Tibial nerve (tissue), 4 donors: Measurements from ENCODE around the gene CYP4A11. TPM values are rescaled to one million over a fixed set of nuclear protein-coding genes. Genes with fewer than 3 reads are reported as not detected.
"Not testable (repeated sequence)": the region's sequence is repeated elsewhere in the genome, so short reads cannot be mapped to it uniquely, and the experiment has no call there.

Experiments
- DNase-seq, 2 donors: peaks; one replicate each; pipeline ENCODE4 v3.0.0-alpha.2; 2019; ENCODE audit warnings: low spot score in 2 of 2
- H3K27ac ChIP-seq, 4 donors: fragments of 200-600 bp; sonication (generic) in 3 of 4; one replicate each; pipeline ENCODE4 v1.5.1; 2017 to 2019; ENCODE audit warnings: mild to moderate bottlenecking in 1 of 4
- H3K27me3 ChIP-seq, 2 donors: fragments of 200-600 bp; sonication (generic) in 1 of 2; one replicate each; pipeline versions ENCODE4 v1.5.1 to v1.6.0; 2017 to 2019
- H3K36me3 ChIP-seq, 3 donors: fragments of 200-600 bp; sonication (generic); one replicate each; pipeline ENCODE4 v1.5.1; 2018 to 2019
- H3K4me1 ChIP-seq, 4 donors: fragments of 200-600 bp; sonication (generic) in 3 of 4; one replicate each; pipeline ENCODE4 v1.5.1; 2017 to 2019
- H3K4me3 ChIP-seq, 4 donors: fragments of 200-600 bp; sonication (generic) in 3 of 4; one replicate each; pipeline ENCODE4 v1.5.1; 2017 to 2019; ENCODE audit warnings: mild to moderate bottlenecking in 1 of 4, moderate library complexity in 1 of 4
- H3K9me3 ChIP-seq, 4 donors: fragments of 200-600 bp; sonication (generic) in 3 of 4; one replicate each; pipeline ENCODE4 v1.5.1; 2017 to 2019
- CTCF ChIP-seq, 5 experiments: fragments of 200-600 bp in 3 of 5; fragments of 450-650 bp in 2 of 5; sonication (generic) in 3 of 5; IDR thresholded peaks; one replicate each; pipeline ENCODE4 v1.5.1; 2016 to 2019; ENCODE audit warnings: antibody characterized with exemption in 5 of 5, mild to moderate bottlenecking in 3 of 5, moderate library complexity in 2 of 5
- EP300 ChIP-seq, 2 donors: sonication (generic); formaldehyde crosslinking; IDR thresholded peaks; one replicate each; pipeline ENCODE4 v1.6.1; 2017; ENCODE audit warnings: antibody characterized with exemption in 2 of 2, mild to moderate bottlenecking in 1 of 2
- POLR2A ChIP-seq, 2 donors: fragments of 450-650 bp; IDR thresholded peaks; one replicate each; pipeline ENCODE4 v1.6.1; 2017; ENCODE audit warnings: antibody characterized with exemption in 2 of 2, mild to moderate bottlenecking in 2 of 2, moderate library complexity in 2 of 2
- WGBS, 2 donors: methylation state at CpG; one replicate each; pipeline ENCODE4 v1.1.5; 2018; 5-methylcytosine and 5-hydroxymethylcytosine counted together
- total RNA-seq, 4 donors: library from RNA; depleted of rRNA; stranded (reverse); fragments of >200 nt; gene quantifications; one replicate each; pipeline ENCODE4 v1.1.0, GENCODE V29; 2016

The CYP4A11 gene
- total RNA-seq, 4 donors from 2014 or later = 0.30 to 0.42 TPM; not detected in 2

- Histone ChIP-seq H3K4me3 (no peak overlapping the region), H3K4me1 (no peaks in the 10 kb centered on the region), H3K36me3 (no peaks in the 10 kb centered on the region), H3K27me3 (no peaks in the 10 kb centered on the region), H3K9me3 (no peaks in the 10 kb centered on the region), H3K27ac (no peak overlapping the region)
- DNase-seq = no peak
- no peak for TF ChIP-seq POLR2A (IDR thresholded peaks at IDR 0.05)
- TF ChIP-seq CTCF (IDR thresholded peaks at IDR 0.05) = no peak
- TF ChIP-seq EP300 (IDR thresholded peaks at IDR 0.05) = no peak
- 69 to 71% methylated on average over 3 of the region's 3 CpGs for WGBS, 2 donors
Measured at GRCh38 chr1:46931151-46931550, 10.1 kb downstream of the CYP4A11 start.

- TF ChIP-seq POLR2A (IDR thresholded peaks at IDR 0.05) = no peak
- TF ChIP-seq CTCF (IDR thresholded peaks at IDR 0.05) = no peak
- no peak for TF ChIP-seq EP300 (IDR thresholded peaks at IDR 0.05)
- H3K4me1 ChIP-seq = no peaks in the 10 kb centered on the region
- peaks cover 0 to 17% (median 0%) of the 10 kb centered on the region in 4 donors for H3K9me3 ChIP-seq
- H3K27me3 ChIP-seq = no peaks in the 10 kb centered on the region
- 79 to 93% methylated on average over 3 of the region's 3 CpGs for WGBS, 2 donors
- no peak for DNase-seq
- H3K27ac ChIP-seq = no peak overlapping the region
- no peaks in the 10 kb centered on the region for H3K36me3 ChIP-seq
- no peak overlapping the region for H3K4me3 ChIP-seq
Measured at GRCh38 chr1:46927249-46927835, 13.9 kb downstream of the CYP4A11 start.

- DNase-seq = no peak
- no peaks in the 10 kb centered on the region for H3K27me3 ChIP-seq
- H3K36me3 ChIP-seq = no peaks in the 10 kb centered on the region
- peaks cover 0 to 65% (median 2%) of the 10 kb centered on the region in 4 donors for H3K9me3 ChIP-seq
- no peak for TF ChIP-seq CTCF (IDR thresholded peaks at IDR 0.05)
- no peak for TF ChIP-seq POLR2A (IDR thresholded peaks at IDR 0.05)
- TF ChIP-seq EP300 (IDR thresholded peaks at IDR 0.05) = no peak
- WGBS, 2 donors = 61 to 73% methylated on average over 2 of the region's 2 CpGs
- H3K4me3 ChIP-seq = no peak overlapping the region
- H3K27ac ChIP-seq = no peak overlapping the region
- no peaks in the 10 kb centered on the region for H3K4me1 ChIP-seq
Measured at GRCh38 chr1:46910790-46911189, 30.5 kb downstream of the CYP4A11 start.

GRCh38 chr1:46903481-46903880, 37.8 kb downstream of the CYP4A11 start:
- TF ChIP-seq EP300 (IDR thresholded peaks at IDR 0.05) (no peak), CTCF (IDR thresholded peaks at IDR 0.05) (no peak), POLR2A (IDR thresholded peaks at IDR 0.05) (no peak)
- Histone ChIP-seq H3K27ac (no peak overlapping the region), H3K9me3 (peaks cover 0 to 32% (median 2%) of the 10 kb centered on the region in 4 donors), H3K4me1 (no peaks in the 10 kb centered on the region), H3K4me3 (no peak overlapping the region), H3K36me3 (no peaks in the 10 kb centered on the region), H3K27me3 (no peaks in the 10 kb centered on the region)
- WGBS, 2 donors = 74 to 80% methylated on average over 4 of the region's 4 CpGs
- DNase-seq = no peak

- Histone ChIP-seq H3K36me3 (no peaks in the 10 kb centered on the region), H3K4me1 (no peaks in the 10 kb centered on the region), H3K9me3 (peaks cover 0 to 15% (median 0%) of the 10 kb centered on the region in 4 donors), H3K4me3 (no peak overlapping the region), H3K27me3 (no peaks in the 10 kb centered on the region), H3K27ac (no peak overlapping the region)
- TF ChIP-seq CTCF (IDR thresholded peaks at IDR 0.05) (no peak), POLR2A (IDR thresholded peaks at IDR 0.05) (no peak), EP300 (IDR thresholded peaks at IDR 0.05) (no peak)
- no peak for DNase-seq
- WGBS, 2 donors = 88 to 100% methylated on average over 1 of the region's 1 CpG
Measured at GRCh38 chr1:46900401-46900800, 40.9 kb downstream of the CYP4A11 start.

GRCh38 chr1:46881656-46882055, 59.6 kb downstream of the CYP4A11 start:
- H3K27me3 ChIP-seq, H3K27ac ChIP-seq, H3K4me3 ChIP-seq, H3K4me1 ChIP-seq, DNase-seq, H3K9me3 ChIP-seq, H3K36me3 ChIP-seq: not testable (repeated sequence)
- 74 to 82% methylated on average over 3 of the region's 3 CpGs for WGBS, 2 donors
